HG03103 (cell line): ENCODE results near the gene HTATSF1.

ENCODE experiments used
- ATAC-seq: cut with Tn5 transposase; IDR thresholded peaks from one replicate; pipeline ENCODE4 v1.9.1; 2021; ENCODE audit warnings: low read depth; ENCODE audit not compliant: unreplicated experiment

HTATSF1 gene

GRCh38 chrX:136495043-136495442 lies 2.3 kb upstream of the HTATSF1 start:
- ATAC-seq: no peak

GRCh38 chrX:136496186-136496763 lies 1.1 kb upstream of the HTATSF1 start:
- ATAC-seq: no peak

- peak; percentile 77 for ATAC-seq
Observed at GRCh38 chrX:136496764-136497555, 432 bp upstream of the HTATSF1 start.

GRCh38 chrX:136519069-136519468 lies 21.7 kb downstream of the HTATSF1 start:
- no peak for ATAC-seq

- ATAC-seq: no peak
Observed at GRCh38 chrX:136523770-136524169, 26.4 kb downstream of the HTATSF1 start.

- no peak for ATAC-seq
Observed at GRCh38 chrX:136525738-136526606, 28.6 kb downstream of the HTATSF1 start.

- ATAC-seq: no peak
Observed at GRCh38 chrX:136528645-136529315, 31.4 kb downstream of the HTATSF1 start.

- ATAC-seq: no peak
Observed at GRCh38 chrX:136529795-136530194, 32.4 kb downstream of the HTATSF1 start.

GRCh38 chrX:136531951-136532350 lies 34.6 kb downstream of the HTATSF1 start, which contains the start of gene VGLL1:
TSS of gene VGLL1 (plus strand) at chrX:136532215. CDS start at chrX:136536021, 3,806 bp downstream.
- no peak for ATAC-seq

- no peak for ATAC-seq
Observed at GRCh38 chrX:136534131-136534530, 36.7 kb downstream of the HTATSF1 start.

GRCh38 chrX:136538811-136539210 lies 41.4 kb downstream of the HTATSF1 start:
- no peak for ATAC-seq

GRCh38 chrX:136540226-136540625 lies 42.8 kb downstream of the HTATSF1 start:
- no peak for ATAC-seq

GRCh38 chrX:136541294-136541693 lies 43.9 kb downstream of the HTATSF1 start:
- ATAC-seq: no peak

- no peak for ATAC-seq
Observed at GRCh38 chrX:136542281-136542680, 44.9 kb downstream of the HTATSF1 start.

GRCh38 chrX:136546371-136546781 lies 49.0 kb downstream of the HTATSF1 start:
- no peak for ATAC-seq

GRCh38 chrX:136549226-136549625 lies 51.8 kb downstream of the HTATSF1 start:
- ATAC-seq: no peak

GRCh38 chrX:136551410-136551809 lies 54.0 kb downstream of the HTATSF1 start:
- ATAC-seq: no peak

- ATAC-seq: no peak
Observed at GRCh38 chrX:136555694-136556093, 58.3 kb downstream of the HTATSF1 start.
